BJ (cell line): ENCODE results near the gene ERBB2. TPM values are rescaled to one million over a fixed set of nuclear protein-coding genes. Genes with fewer than 3 reads are reported as not detected.

ENCODE experiments used
- CTCF ChIA-PET: fragments of 350-600 bp; formaldehyde crosslinking; extraction: SDS; loops from one replicate; lab custom pipeline; 2021; ENCODE audit warnings: antibody characterized with exemption, inconsistent platforms; lab: Yijun Ruan, JAX
- POLR2A ChIA-PET: fragments of 300-600 bp; sonication (Branson Sonifier 250); formaldehyde crosslinking; extraction: SDS; loops from one replicate; lab custom pipeline; 2021; ENCODE audit warnings: antibody characterized with exemption; lab: Charles Lee
- DNase-seq: peaks from one replicate; pipeline ENCODE4 v3.0.0-alpha.2; 2011; ENCODE audit warnings: low read depth
- H3K27me3 ChIP-seq: 2 replicates; pipeline ENCODE4 v1.6.0; 2011; ENCODE audit warnings: low read length; ENCODE audit not compliant: control insufficient read depth, insufficient read depth
- H3K36me3 ChIP-seq: 2 replicates; pipeline ENCODE4 v1.5.1; 2011; ENCODE audit warnings: low read length; ENCODE audit not compliant: control insufficient read depth, insufficient read depth
- H3K4me3 ChIP-seq: 2 replicates; pipeline ENCODE4 v1.5.1; 2011; ENCODE audit warnings: low read depth, mild to moderate bottlenecking, control low read depth, low read length
- CTCF ChIP-seq: IDR thresholded peaks from 2 replicates; pipeline ENCODE4 v1.5.1; 2011; ENCODE audit warnings: low read depth, mild to moderate bottlenecking, control low read depth, inconsistent platforms, low read length, moderate library complexity; ENCODE audit not compliant: insufficient read depth
- polyA plus RNA-seq: library from polyadenylated mRNA; depleted of rRNA; stranded (reverse); fragments of >200 nt; gene quantifications from 2 replicates; pipeline ENCODE4 v1.2.3, GENCODE V29; 2011

ERBB2 gene
- polyA plus RNA-seq, 1 experiment: 35.4 TPM

GRCh38 chr17:39735882-39736281 is 36.0 kb downstream of the ERBB2 start:
- Histone ChIP-seq H3K4me3 (no peak overlapping the region), H3K27me3 (peaks cover 1% of the 10 kb centered on the region), H3K36me3 (no peaks in the 10 kb centered on the region)
- ChIA-PET CTCF (no interaction called here), POLR2A (no interaction called here)
- DNase-seq: no peak
- TF ChIP-seq CTCF: no peak

GRCh38 chr17:39736319-39737165 is 36.7 kb downstream of the ERBB2 start:
- no peak for DNase-seq
- CTCF ChIA-PET: interaction anchor here (1.1 kb wide), 1 partner anchor 10 kb away, joined by 3 read pairs; no protein-coding TSS in a partner anchor
- POLR2A ChIA-PET: no interaction called here
- no peak for TF ChIP-seq CTCF
- Histone ChIP-seq H3K27me3 (peaks cover 1% of the 10 kb centered on the region), H3K4me3 (no peak overlapping the region), H3K36me3 (no peaks in the 10 kb centered on the region; the same call in 1 of the 2 replicates)

- no peaks in the 10 kb centered on the region; the same call in 1 of the 2 replicates for H3K36me3 ChIP-seq
- ChIA-PET CTCF (interaction anchor here (1.1 kb wide), 1 partner anchor 11 kb away, joined by 3 read pairs; no protein-coding TSS in a partner anchor), POLR2A (no interaction called here)
- H3K27me3 ChIP-seq: peaks cover 1% of the 10 kb centered on the region
- DNase-seq: no peak
- H3K4me3 ChIP-seq: no peak overlapping the region
- TF ChIP-seq CTCF: no peak
Observed at GRCh38 chr17:39737206-39737759, 37.4 kb downstream of the ERBB2 start.

GRCh38 chr17:39737760-39738567 is 38.1 kb downstream of the ERBB2 start, which contains the start of gene GRB7:
TSS of gene GRB7 (plus strand) at chr17:39737938. CDS start at chr17:39742302, 4,364 bp downstream.
- no peaks in the 10 kb centered on the region; the same call in 1 of the 2 replicates for H3K27me3 ChIP-seq
- no peak for TF ChIP-seq CTCF
- DNase-seq: no peak
- CTCF ChIA-PET: interaction anchor here (1.1 kb wide), 1 partner anchor 12 kb away, joined by 3 read pairs; no protein-coding TSS in a partner anchor
- H3K4me3 ChIP-seq: no peak within 1 kb of the TSS; the same call in 1 of the 2 replicates
- POLR2A ChIA-PET: no interaction called here
- H3K36me3 ChIP-seq: no peaks in the 10 kb centered on the region; the same call in 1 of the 2 replicates

- ChIA-PET POLR2A (no interaction called here), CTCF (interaction anchor here (1.2 kb wide), 1 partner anchor 8 kb away, joined by 5 read pairs; the partner anchor contains the start of gene MIEN1)
Observed at GRCh38 chr17:39738568-39738901, 38.7 kb downstream of the ERBB2 start.

More at GRCh38 chr17:39738568-39738901, 38.7 kb downstream of the ERBB2 start:
- DNase-seq: no peak
- TF ChIP-seq CTCF: no peak
- Histone ChIP-seq H3K36me3 (no peaks in the 10 kb centered on the region; the same call in 1 of the 2 replicates), H3K4me3 (no peak overlapping the region; the same call in 1 of the 2 replicates), H3K27me3 (no peaks in the 10 kb centered on the region; the same call in 1 of the 2 replicates)
